NCI-H128 (cell line): ENCODE results near the gene DHX32.
"Not testable (repeated sequence)": the region's sequence is repeated elsewhere in the genome, so short reads cannot be mapped to it uniquely, and the experiment has no call there.

Experiments used
- DNase-seq: peaks from one replicate; lab custom pipeline; 2025; ENCODE audit not compliant: unreplicated experiment; lab: John Stamatoyannopoulos, UW

Gene DHX32

DNA sequence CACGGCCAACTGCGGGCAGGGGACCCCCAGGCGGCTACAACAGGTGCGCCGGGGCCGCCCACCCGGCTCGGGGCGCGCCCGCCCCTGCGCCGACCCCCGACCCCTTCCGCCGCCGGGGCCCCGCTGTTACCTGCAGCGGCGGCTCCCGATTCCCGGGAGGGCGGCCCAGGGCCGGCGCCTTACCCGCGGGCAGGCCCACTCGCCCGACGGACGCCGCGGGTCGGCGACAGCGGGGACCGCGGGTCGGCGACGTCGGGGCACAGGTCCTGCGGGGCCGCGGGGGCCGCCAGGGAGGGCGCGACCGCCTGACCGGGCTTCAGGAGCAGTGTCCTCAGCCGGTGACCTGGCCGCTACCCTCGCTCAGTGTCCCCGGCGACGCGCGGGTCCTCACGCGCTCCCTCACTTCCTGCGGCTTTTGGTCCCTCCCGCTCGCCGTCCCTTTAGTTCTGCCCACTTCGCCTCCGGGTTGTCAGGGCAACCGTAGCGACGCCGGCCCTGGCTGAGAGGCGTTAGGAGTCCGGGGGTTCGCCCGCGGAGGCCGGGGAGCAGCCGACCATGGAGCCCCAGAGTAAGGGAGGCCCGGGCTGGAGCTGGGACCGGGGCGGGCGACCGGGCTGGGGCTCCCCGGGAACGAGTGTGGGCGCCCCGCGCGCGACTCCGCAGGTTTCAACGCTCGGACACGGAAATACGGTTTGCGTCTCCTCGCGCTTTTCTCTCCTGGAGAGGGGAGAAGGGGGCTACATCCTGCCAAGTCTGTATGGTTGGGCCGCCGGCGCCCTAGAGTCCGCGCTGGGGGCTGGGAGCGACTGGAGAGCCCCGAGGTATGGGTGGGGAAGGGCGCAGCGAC, 15.2 kb upstream of the DHX32 start, which contains the start of gene FANK1:
FANK1 (plus strand) TSS at position 477 of the 847 bp plus-strand sequence; CDS start at position 556, 79 bp downstream.
- peak; percentile 27 for DNase-seq

DNA sequence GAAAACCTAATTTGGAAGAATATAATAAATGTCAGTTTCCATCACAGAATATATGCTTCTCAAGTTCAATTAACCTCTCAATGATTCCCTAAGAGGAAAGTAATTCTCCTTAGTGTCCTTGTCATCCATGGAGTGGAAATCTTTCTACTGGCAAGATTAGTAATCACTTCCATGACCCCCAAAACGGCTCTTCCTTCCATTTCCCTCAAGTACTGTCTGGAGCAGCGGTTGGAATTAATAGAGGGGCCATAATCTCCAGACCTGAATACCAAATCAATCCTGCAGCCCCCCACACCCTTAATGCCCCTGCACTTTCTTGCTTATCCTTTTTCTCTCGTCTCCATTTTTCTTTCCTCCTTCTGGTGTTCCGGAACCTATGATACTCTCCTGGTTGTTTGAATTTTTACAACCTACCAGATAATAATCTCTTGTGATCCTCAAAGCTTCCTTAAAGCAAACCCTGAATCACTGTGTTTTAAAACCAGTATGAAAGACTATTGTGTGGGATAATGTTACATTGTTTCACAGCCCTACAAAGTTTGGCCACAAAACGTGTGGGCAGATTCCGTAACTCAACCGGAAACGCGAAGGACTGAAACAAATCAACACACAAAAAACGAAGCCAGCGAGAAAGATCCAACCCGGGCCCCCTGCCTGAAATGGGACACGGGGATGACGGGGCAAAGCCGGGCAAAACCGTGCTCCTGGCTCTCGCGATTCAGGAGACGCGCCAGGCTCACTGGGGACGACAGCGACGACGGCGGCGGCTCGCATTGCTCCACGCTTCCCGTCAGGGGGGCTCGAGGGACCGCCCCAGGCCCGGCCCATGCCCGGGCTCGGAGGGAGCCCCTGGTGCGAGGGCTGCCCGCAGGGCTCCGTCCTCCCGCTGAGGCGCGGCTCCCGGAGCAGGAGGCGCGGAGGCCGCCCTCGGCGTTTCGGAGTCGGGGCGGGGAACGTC, 14.3 kb upstream of the DHX32 start:
- DNase-seq = not testable (repeated sequence)

DNA sequence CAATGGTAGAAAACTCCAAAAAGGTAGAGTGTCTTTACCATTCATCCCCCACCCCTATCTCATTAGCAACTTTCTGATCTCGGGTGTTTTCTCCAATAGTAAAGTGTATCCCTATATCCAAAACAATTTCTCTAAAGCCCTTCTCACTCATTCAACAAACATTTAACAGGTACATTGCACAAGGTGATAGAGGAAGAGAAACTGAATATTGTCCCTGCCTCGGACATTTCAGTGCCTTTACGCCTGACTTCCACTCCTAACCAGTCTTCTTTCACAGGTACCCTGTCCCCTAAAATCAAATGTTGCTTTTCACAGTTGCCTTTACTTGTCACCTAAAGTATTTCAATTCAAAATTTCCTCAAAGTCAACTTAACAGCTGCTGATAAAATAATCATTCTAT, 13.1 kb upstream of the DHX32 start:
- not testable (repeated sequence) for DNase-seq

DNA sequence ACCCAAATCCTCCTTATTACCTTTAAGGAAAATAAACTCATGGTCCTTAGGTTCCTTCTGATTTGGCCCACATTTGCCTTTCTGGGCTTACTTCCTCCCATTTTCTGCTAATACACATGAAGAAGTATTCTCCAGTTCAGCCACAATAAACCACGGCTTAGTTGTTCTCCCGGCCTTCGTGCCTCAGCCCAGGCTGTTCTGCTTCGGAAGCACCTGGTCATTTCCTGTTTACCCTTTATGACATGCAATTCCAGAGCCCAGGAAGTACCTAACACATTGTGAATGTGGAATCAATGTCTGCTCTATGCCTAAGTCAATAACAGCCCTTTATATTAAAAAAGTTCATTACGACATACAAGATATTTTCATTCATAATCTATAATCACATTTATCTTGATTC, 11.3 kb upstream of the DHX32 start:
- not testable (repeated sequence) for DNase-seq

DNA sequence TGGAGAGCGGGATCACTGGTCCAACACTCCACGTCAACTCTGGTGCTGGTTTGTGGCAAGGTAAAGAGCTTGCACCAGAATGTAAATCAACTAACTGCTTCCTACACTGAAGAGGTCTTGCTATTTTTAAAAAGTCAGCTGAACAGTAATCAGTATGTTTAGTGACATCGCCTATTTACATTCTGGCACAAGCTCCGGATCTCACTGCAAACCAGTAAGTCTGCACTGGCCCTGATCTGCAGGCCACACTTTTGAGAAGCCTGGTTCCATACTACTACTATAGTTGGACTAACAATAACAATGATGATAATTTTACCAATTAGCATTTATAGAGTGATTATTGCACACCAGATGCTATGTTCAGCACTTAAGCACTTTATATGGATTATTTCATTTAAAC, 8.3 kb upstream of the DHX32 start:
- DNase-seq = not testable (repeated sequence)

DNA sequence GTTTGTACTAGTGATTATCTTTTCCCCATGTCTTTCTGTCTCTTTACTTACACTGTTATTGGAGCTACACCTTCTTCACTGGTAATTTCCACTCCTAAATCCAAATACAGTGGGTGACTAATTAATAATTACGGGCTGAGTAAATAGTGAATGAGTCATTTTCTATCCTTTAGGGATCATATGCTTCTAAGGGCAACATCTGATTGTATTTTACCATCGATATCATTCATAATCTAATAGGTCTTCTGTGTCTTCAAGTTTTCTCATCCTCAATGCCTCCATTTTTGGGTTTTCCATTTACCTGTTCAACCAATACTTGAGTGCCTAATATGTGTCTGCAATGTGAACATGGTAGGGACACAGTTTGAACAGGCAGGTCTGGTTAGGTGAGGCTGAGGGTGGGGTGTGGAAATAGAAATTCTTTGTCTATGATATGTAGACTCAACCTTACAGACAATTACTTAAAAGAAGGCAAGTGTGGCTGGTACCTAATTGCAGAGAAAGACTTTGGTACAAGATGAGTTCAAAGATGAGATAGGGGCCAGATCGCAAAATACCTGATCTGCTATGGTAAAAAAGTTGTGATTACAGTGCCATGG, 5.9 kb upstream of the DHX32 start:
- DNase-seq = no peak

DNA sequence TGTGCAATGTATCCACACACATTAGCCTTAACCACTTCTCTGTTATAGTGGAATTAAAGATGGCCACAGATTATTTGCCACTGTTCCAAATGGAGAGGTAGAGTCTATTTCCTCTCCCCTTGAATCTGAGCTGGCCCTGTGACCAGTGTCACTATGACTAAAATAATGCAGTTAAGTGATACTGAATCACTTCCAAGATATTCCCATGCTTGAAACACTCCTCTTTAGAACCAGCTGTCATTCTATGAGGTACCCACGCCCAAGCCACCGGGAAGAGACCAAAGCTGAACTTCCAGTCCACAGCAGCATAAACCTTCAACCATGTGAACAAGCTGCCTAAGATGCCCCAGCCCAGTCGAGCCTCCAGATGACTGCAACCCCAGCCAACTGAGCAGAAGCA, 2.1 kb upstream of the DHX32 start:
- no peak for DNase-seq

DNA sequence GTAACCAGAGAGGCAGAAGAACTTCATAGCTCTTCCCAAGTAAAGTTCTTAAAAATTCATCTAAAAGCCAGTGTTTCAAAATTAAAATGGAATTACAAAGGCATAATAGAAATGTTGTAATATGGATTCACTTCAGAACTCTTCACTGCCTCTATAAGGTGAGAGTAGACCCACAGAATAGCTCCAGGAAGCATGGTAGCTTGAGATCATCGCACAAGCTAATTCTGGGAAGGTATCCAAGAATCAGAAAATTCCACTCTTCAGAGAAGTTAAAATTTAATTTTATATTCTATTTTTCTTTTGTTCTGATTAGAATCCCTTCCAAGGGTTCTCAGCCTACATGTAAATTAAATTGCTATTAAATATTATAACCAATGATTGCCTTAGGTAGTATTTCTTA, 1.5 kb upstream of the DHX32 start:
- no peak for DNase-seq

DNA sequence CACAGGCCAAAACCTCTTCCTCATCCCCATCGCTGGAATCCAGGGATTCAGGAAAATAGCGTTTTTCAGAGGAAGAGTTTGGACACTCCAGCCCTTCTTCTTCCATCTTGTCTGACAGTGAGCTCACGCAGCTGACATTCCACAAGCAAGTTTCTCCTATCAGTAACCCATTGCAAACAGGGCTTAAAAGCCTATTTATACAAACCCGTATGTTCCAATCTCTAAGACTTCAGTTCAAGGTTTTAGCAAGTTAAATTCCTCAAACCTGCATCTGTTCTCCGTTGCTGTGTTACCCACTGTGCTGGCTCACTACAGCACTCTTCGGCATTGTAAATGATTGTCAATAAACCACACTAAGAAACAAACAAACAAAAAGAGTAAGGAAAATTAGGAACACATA, 373 bp downstream of the DHX32 start:
- no peak for DNase-seq

DNA sequence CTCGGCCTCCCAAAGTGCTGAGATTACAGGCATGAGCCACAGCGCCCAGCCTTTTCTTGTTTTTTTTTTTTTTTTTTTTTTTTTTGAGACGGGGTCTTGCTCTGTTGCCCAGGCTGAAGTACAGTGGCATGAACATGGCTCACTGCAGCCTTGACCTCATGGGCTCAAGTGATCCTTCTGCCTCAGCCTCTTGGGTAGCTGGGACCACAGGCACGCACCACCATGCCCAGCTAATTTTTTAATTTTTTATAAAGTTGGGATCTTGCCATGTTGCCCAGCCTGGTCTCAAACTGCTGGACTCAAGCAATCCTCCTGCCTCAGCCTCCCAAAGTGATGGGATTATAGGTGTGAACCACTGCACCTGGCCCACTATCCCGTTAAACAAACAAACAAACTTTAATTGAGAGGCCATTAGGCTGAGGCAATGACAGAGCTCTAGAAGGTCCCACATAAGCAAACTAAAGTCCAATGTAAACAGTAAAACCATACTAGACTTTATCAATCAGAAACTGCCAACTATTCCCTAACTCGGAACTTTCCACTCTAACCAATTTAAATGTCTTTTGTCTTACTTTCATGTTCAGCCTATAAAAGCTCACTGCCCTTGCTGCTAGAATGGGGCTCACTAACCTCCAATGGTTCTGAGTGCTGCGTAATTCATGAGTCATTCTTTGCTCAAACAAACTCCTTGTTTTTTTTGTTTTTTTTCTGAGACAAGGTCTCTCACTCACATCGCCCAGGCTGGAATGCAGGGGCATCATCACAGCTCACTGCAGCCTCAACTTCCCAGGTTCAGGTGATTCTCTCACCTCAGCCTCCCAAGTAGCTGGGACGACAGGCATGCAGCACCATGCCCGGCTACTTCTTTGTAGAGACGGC, 1.9 kb downstream of the DHX32 start:
- no peak for DNase-seq

DNA sequence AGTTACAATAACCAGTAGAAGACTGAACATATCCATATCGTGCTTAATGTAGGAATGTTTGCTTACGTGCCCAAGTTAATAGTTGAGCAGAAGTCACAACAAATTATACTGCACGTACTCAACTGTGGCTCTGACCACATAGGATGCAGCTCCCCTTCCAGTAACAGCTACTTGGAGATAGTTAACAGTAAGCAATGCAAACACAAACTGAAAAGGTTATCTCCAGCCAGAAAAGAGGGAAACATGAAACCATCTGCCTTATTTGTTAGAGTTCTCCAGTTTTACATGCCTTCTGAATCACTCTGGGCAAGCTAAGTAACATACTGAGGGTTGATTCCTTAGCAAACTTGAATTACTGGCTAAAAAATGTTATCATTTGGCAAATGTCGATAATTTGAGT, 9.8 kb downstream of the DHX32 start:
- no peak for DNase-seq

DNA sequence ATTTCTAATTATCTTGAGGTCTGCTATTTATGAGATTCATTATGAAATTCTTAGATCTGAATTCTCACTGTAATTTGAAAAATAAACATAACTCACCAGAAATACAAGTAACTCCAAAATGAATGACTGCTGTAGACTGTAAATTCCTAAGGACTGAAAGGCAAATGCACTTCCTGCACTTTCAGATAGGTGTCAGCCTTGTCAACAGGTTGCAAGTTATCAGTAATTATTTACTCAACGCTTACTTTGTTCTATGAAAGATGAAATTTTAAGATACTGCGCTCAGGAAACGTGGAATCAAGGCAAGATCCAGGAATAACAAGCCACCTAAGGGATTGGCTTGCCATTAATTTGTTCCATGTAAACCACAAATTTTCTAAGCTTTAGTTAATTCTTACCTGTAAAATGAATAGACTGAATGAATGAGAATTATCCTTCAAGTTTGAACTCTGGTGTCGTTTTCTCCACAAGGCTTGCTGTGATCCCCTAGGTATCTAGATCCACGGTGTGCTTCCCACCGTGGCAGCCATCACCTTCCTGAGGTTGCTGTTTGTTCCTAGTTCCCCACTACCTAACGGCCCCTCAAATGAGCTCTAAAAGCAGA, 12.6 kb downstream of the DHX32 start:
- DNase-seq = no peak

DNA sequence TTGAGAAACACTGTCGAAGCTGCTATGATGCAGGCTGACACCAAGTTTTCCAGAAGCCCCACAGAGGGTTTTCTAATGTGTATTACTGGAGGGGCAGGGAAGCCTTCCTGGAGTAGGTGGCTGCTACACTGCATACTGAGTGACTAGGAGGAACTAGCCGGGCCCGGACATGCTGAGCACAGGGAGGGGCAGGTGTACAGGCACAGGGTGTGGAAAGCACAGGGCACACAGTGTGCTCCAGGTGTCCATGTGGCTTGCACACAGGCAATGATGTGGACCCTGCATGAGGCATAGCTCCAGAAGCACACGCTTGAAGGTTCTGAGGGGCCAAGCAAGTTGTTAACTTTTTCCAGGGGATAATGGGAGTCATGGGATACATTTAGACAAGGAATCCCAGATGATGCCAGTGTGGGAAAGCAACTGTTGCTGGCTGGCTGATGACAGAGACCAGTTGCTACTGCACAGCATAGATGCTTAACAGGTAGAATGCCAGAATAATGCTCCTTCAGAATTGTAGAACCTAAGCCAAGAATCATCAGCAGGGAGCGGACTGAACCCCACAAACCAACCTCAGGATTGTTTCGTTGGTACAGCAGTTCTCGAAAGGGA, 14.6 kb downstream of the DHX32 start:
- DNase-seq = no peak

DNA sequence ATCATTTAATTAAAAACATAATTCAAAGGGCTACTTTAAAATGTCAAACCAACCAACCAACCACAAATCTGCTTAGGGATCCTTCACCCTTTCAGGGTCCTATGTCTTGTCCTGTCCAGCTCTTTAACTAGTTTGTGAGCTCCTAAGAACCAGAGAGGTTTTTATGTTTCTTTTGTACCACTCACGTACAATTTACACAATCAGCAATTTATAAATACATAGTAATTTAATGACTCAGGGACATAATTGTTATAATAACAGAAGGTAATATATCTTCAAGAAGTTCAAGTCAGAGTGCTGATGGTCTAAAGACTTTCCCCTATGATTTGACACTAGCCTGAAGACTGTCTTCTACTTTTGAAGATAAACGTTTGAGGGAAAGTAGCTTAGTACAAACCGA, 16.0 kb downstream of the DHX32 start:
- DNase-seq = no peak

DNA sequence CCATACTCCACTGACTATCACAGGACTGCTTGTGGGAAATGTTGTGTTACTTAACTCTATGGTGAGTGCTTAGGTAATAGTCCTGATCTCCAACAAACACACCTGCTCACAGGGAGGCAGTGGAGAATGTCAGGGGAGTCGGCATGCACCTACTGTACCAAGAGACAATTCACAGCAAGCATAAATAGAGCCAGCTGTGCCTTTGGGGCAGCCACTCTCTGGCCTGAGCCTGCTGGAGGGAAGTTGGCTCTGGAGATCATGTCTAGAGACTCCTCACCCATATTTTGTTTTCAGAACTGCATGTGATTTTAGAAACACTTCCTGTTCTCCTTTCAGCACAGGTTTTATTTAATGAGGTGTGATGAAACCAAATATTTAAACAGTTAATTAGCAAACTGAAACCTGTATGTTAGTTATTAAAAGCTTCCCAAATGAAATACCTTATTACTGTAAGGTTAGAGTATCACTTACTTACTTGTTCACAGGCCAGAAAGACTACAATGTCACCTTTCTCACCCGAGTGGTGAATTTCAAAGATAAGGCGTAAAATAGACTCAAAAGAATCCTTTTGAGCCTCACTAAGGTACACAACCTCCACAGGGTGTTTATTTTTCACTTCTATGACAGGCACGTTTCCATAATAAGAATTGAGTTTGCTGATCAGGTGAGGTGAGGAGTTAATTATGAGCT, 21.8 kb downstream of the DHX32 start:
- no peak for DNase-seq

DNA sequence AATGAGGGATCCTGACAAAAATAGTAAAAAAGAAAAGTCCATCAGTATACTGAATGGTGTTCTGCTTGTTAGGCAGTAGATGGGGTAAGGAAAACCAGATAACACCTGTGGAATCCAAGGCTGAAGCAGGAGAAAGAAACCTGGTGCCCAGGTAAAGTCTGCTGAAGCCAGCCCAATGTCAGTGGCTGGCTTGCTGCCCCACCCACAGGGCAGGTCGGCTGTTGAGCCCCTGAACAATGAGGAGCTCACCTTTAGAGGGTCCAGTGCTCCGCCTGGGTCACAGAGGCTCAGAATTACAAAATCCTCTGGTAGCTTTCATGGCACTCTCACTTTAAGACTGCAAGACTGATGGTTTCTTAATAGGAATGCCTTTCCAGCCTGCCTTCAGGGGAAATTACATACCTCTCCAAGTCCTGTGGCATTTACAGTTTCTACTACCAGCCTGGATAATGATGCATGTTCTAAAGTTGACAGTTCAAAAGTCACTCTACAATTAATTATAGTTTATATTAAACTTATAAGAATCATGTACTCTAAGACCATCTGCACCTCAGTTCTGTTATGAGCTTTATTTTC, 23.8 kb downstream of the DHX32 start:
- DNase-seq = no peak

DNA sequence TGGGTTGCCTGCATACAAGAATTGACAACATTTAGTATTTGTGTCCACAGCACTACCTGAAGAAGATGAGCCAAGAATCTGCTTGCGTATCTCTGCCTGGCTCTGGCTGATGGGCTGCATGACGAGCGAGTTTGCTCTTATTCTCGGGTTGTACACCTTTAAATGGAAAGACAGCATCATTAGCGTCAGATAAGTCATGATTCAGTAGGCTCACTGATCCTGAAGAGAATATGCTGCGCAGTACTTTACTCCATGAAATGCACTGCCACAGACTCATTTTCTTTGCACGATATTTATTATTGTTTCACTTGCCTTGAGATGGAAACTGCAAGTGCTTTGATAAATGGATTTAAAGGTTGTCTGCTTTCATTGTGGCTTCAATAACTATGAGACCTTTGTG, 28.6 kb downstream of the DHX32 start:
- no peak for DNase-seq
